PC-3 (cell line): Measurements from ENCODE around the gene KIAA1614.

Experiments used
- CTCF ChIP-seq: fragments of 300-600 bp; sonication (generic); conservative IDR thresholded peaks from 2 replicates; pipeline ENCODE4 v1.5.1; 2017; ENCODE audit warnings: antibody characterized with exemption, low read depth, mild to moderate bottlenecking, low read length
- EZH2 ChIP-seq: fragments of 300-600 bp; sonication (generic); IDR thresholded peaks from one replicate; pipeline ENCODE4 v1.6.1; 2017; ENCODE audit warnings: antibody characterized with exemption, mild to moderate bottlenecking, low read length; ENCODE audit not compliant: unreplicated experiment
- EZH2phosphoT487 ChIP-seq: fragments of 300-600 bp; sonication (generic); IDR thresholded peaks from 2 replicates; pipeline ENCODE4 v1.6.1; 2018; ENCODE audit warnings: mild to moderate bottlenecking, antibody characterized with exemption, low read length, borderline replicate concordance

GRCh38 chr1:180889325-180889724 lies 23.4 kb upstream of the KIAA1614 start:
- TF ChIP-seq CTCF (no peak), EZH2 (no peak), EZH2phosphoT487 (no peak)
